ENCODE measurements around the gene ANKRD6. TPM values are rescaled to one million over a fixed set of nuclear protein-coding genes. Genes with fewer than 3 reads are reported as not detected.

The ANKRD6 gene
- total and polyA plus RNA-seq, 2 donors (not counting 3 experiments of a cell fraction or from before 2014, with no cell fraction given), result 3.4 to 9.6 TPM

DNA sequence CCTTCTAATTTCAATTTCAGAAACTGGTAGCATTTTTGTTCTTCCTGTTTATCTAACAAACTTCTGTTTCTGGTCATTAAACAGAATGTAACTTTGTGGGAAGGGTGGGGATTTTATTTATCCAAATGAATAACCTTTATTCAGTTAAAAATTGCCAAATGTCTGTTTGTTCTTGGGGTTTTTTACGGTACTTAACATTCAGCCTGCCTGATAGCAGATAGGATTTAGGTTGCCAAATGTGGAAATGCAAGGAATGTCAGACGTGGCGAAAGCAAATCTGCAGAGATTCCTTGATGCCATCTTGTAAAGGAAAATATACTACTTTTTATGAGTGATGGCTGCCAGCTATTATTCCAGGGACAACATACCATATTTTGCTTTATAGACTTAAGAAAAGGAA lies 109.9 kb downstream of the ANKRD6 start:
- Histone ChIP-seq H3K36me3 (ENCODE audit: control insufficient read depth in 2 of 2, extremely low read depth in 1 of 2, insufficient read depth in 2 of 2, low read length in 2 of 2) (no peaks in the 10 kb centered on the region), H2AFZ (ENCODE audit: low read depth, low read length) (no peak overlapping the region), H3K27ac (ENCODE audit: insufficient read depth, low read depth, low read length) (no peak overlapping the region), H3K4me1 (ENCODE audit: control insufficient read depth, extremely low read depth, insufficient read depth, low read length) (no peaks in the 10 kb centered on the region), H3K4me3 (replicated peaks in 1 of 3; ENCODE audit: insufficient read depth in 1 of 3, low read depth in 1 of 3, low read length in 3 of 3) (no peak overlapping the region), H3K27me3 (ENCODE audit: control insufficient read depth in 2 of 2, insufficient read depth in 2 of 2, low read length in 2 of 2) (no peaks in the 10 kb centered on the region), H3K9me3 (replicated peaks; ENCODE audit: control insufficient read depth, insufficient read depth, low read length) (no peaks in the 10 kb centered on the region), H4K20me1 (replicated peaks; ENCODE audit: control insufficient read depth, extremely low read depth, insufficient read depth, low read length) (no peaks in the 10 kb centered on the region), H3K9ac (replicated peaks; ENCODE audit: extremely low read depth, insufficient read depth, low read length) (no peak overlapping the region), H3K4me2 (ENCODE audit: insufficient read depth, low read length) (no peak overlapping the region), H3K9me1 (replicated peaks; ENCODE audit: control insufficient read depth, extremely low read depth, insufficient read depth, low read length) (no peaks in the 10 kb centered on the region), H3K79me2 (ENCODE audit: control insufficient read depth, insufficient read depth, low read length) (no peaks in the 10 kb centered on the region)
- POLR2A ChIA-PET, result no interaction called here
- intact Hi-C loops (cut with micrococcal nuclease), result no loop called here
- FAIRE-seq (no peak), DNase-seq (ENCODE audit: low read depth, low spot score) (no peak)
- CTCF ChIA-PET, result interaction anchor here (1.5 kb wide), 1 partner anchor 9 kb away, joined by 3 read pairs; no protein-coding TSS in a partner anchor
- TF ChIP-seq EZH2 (IDR thresholded peaks at IDR 0.05; ENCODE audit: borderline replicate concordance, low read depth, low read length, severe bottlenecking) (no peak), POLR2A (IDR thresholded peaks at IDR 0.05; ENCODE audit: low read depth, low read length) (no peak), MYC (IDR thresholded peaks at IDR 0.05; ENCODE audit: low read depth, low read length) (no peak), MAX (IDR thresholded peaks at IDR 0.05; ENCODE audit: insufficient read depth, insufficient read length) (no peak), GATA2 (IDR thresholded peaks at IDR 0.05; ENCODE audit: insufficient read depth, insufficient read length, low read depth, low read length) (no peak), POLR2AphosphoS5 (IDR thresholded peaks at IDR 0.05; ENCODE audit: insufficient read depth, low read depth, low read length) (no peak), JUN (IDR thresholded peaks at IDR 0.05; ENCODE audit: borderline replicate concordance, insufficient read depth, insufficient read length, low read depth) (no peak), FOS (IDR thresholded peaks at IDR 0.05; ENCODE audit: borderline replicate concordance, insufficient read depth, low read length) (no peak)
- TF ChIP-seq, protein P1, sequence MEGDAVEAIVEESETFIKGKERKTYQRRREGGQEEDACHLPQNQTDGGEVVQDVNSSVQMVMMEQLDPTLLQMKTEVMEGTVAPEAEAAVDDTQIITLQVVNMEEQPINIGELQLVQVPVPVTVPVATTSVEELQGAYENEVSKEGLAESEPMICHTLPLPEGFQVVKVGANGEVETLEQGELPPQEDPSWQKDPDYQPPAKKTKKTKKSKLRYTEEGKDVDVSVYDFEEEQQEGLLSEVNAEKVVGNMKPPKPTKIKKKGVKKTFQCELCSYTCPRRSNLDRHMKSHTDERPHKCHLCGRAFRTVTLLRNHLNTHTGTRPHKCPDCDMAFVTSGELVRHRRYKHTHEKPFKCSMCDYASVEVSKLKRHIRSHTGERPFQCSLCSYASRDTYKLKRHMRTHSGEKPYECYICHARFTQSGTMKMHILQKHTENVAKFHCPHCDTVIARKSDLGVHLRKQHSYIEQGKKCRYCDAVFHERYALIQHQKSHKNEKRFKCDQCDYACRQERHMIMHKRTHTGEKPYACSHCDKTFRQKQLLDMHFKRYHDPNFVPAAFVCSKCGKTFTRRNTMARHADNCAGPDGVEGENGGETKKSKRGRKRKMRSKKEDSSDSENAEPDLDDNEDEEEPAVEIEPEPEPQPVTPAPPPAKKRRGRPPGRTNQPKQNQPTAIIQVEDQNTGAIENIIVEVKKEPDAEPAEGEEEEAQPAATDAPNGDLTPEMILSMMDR (IDR thresholded peaks at IDR 0.05; ENCODE audit: extremely low read depth in 1 of 2, insufficient read depth in 1 of 2, low read depth in 1 of 2, low read length in 2 of 2), result no peak
- dilution Hi-C loops (cut with MboI; ENCODE audit: extremely low pct_ligation_motif_present, low sequenced_read_pairs), result no loop called here
- no TSS peak for BruUV-seq (replicated peaks)
